DMS153 (cell line): ENCODE data around the gene USP38.

Source experiments
- DNase-seq: peaks from one replicate; lab custom pipeline; 2025; lab: John Stamatoyannopoulos, UW

USP38 gene

DNA sequence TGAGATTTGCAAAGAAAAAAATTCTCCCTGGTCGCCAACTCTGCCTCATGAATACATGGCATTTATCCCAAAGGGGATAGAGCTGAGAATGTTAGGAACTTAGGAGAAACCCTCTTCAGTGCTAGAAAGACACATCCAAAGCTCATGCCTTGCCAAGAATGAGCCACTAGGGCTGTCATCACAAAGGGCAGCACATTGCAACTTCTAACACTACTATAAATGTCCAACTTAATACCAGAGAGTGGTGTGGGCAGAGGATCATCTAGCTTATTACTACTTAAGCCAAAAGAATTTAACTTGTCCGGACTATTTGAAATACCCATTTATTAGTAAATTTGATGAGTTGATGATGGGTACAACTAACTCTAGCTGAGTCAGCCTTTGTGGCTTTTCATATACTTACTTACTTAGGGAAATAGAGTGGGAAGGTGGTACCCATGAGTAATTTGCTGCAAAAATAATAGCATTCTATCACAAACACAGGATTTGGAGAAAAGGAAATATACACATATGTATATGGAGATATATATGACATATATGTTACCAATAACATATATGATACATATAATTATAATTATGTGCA is 85.6 kb downstream of the USP38 start:
- DNase-seq, result no peak
